ENCODE results near the gene TRIO. TPM values are rescaled to one million over a fixed set of nuclear protein-coding genes. Genes with fewer than 3 reads are reported as not detected.

Gene TRIO
- total RNA-seq, 4 donors from 2014 or later, result 21.2 to 105 (median 47.6) TPM

- TF ChIP-seq POLR2A (IDR thresholded peaks at IDR 0.05), result no peak
- no peak for TF ChIP-seq CTCF (IDR thresholded peaks at IDR 0.05)
- Histone ChIP-seq H3K27me3 (no peaks in the 10 kb centered on the region), H3K9me3 (no peaks in the 10 kb centered on the region), H3K36me3 (peaks cover 6 to 100% (median 11%) of the 10 kb centered on the region in 3 donors), H3K4me1 (peaks cover 0 to 23% (median 0%) of the 10 kb centered on the region in 3 donors), H3K27ac (peak overlapping the region in 3 of 4 donors; percentile 56 to 72 (median 61)), H3K4me3 (no peak overlapping the region)
- WGBS, 2 donors, result 78 to 79% methylated on average over 18 of the region's 18 CpGs
- intact Hi-C loops (cut with DNase I), result no loop called here
- no peak for DNase-seq
Measured at GRCh38 chr5:14410394-14411201, 267.5 kb downstream of the TRIO start.

GRCh38 chr5:14411216-14411615 lies 268.1 kb downstream of the TRIO start:
- no peak for DNase-seq
- peaks cover 0 to 29% (median 0%) of the 10 kb centered on the region in 3 donors for H3K4me1 ChIP-seq
- H3K27ac ChIP-seq, result peak overlapping the region in 2 of 4 donors; percentile 61 to 72
- TF ChIP-seq POLR2A (IDR thresholded peaks at IDR 0.05), result no peak
- TF ChIP-seq CTCF (IDR thresholded peaks at IDR 0.05), result no peak
- H3K27me3 ChIP-seq, result no peaks in the 10 kb centered on the region
- H3K36me3 ChIP-seq, result peaks cover 6 to 98% (median 6%) of the 10 kb centered on the region in 3 donors
- H3K9me3 ChIP-seq, result no peaks in the 10 kb centered on the region
- WGBS, 2 donors, result 90 to 93% methylated on average over 6 of the region's 6 CpGs
- no peak overlapping the region for H3K4me3 ChIP-seq
- intact Hi-C loops (cut with DNase I), result no loop called here

GRCh38 chr5:14413331-14413750 lies 270.2 kb downstream of the TRIO start:
- H3K27me3 ChIP-seq, result no peaks in the 10 kb centered on the region

GRCh38 chr5:14414007-14414406 lies 270.9 kb downstream of the TRIO start:
- no peak for DNase-seq
- intact Hi-C loops (cut with DNase I), result no loop called here
- WGBS, 2 donors, result 84 to 88% methylated on average over 11 of the region's 11 CpGs
- H3K9me3 ChIP-seq, result no peaks in the 10 kb centered on the region
- H3K4me1 ChIP-seq, result peaks cover 0 to 31% (median 3%) of the 10 kb centered on the region in 3 donors
- no peaks in the 10 kb centered on the region for H3K27me3 ChIP-seq
- H3K27ac ChIP-seq, result no peak overlapping the region
- TF ChIP-seq POLR2A (IDR thresholded peaks at IDR 0.05) (no peak), CTCF (IDR thresholded peaks at IDR 0.05) (no peak)
- peaks cover 0 to 93% (median 6%) of the 10 kb centered on the region in 3 donors for H3K36me3 ChIP-seq
- no peak overlapping the region for H3K4me3 ChIP-seq

More at GRCh38 chr5:14413331-14413750, 270.2 kb downstream of the TRIO start:
- no peak overlapping the region for H3K27ac ChIP-seq
- peaks cover 0 to 33% (median 3%) of the 10 kb centered on the region in 3 donors for H3K4me1 ChIP-seq
- no peak for DNase-seq
- no peaks in the 10 kb centered on the region for H3K9me3 ChIP-seq
- no peak overlapping the region for H3K4me3 ChIP-seq
- intact Hi-C loops (cut with DNase I), result no loop called here
- no peak for TF ChIP-seq CTCF (IDR thresholded peaks at IDR 0.05)
- no peak for TF ChIP-seq POLR2A (IDR thresholded peaks at IDR 0.05)
- peaks cover 0 to 96% (median 6%) of the 10 kb centered on the region in 3 donors for H3K36me3 ChIP-seq
- WGBS, 2 donors, result 60 to 69% methylated on average over 7 of the region's 7 CpGs

GRCh38 chr5:14414656-14415023 lies 271.5 kb downstream of the TRIO start:
- Histone ChIP-seq H3K36me3 (peaks cover 2 to 93% (median 6%) of the 10 kb centered on the region in 3 donors), H3K4me1 (peaks cover 0 to 31% (median 3%) of the 10 kb centered on the region in 3 donors), H3K9me3 (no peaks in the 10 kb centered on the region), H3K27ac (no peak overlapping the region), H3K27me3 (no peaks in the 10 kb centered on the region), H3K4me3 (no peak overlapping the region)
- intact Hi-C loops (cut with DNase I), result no loop called here
- no peak for DNase-seq
- 85 to 89% methylated on average over 6 to 7 of the region's 7 CpGs for WGBS, 2 donors
- no peak for TF ChIP-seq CTCF (IDR thresholded peaks at IDR 0.05)
- TF ChIP-seq POLR2A (IDR thresholded peaks at IDR 0.05), result no peak
